Type B pancreatic cell (in vitro differentiated cells): ENCODE data around the gene PRR33. TPM values are rescaled to one million over a fixed set of nuclear protein-coding genes. Genes with fewer than 3 reads are reported as not detected.

Source experiments
- DNase-seq: peaks from one replicate; pipeline ENCODE4 v3.0.0; 2021; ENCODE audit warnings: mixed read lengths; ENCODE audit not compliant: unreplicated experiment; ENCODE audit errors: extremely low spot score
- H3K27ac Mint-ChIP-seq: 2 replicates; pipeline ENCODE4 v1.8.0; 2021; ENCODE audit warnings: mild to moderate bottlenecking, mixed read lengths
- H3K27me3 Mint-ChIP-seq: 2 replicates; pipeline ENCODE4 v1.8.0; 2021; ENCODE audit warnings: mixed read lengths
- H3K36me3 Mint-ChIP-seq: 2 replicates; pipeline ENCODE4 v1.8.0; 2021; ENCODE audit warnings: mixed read lengths
- H3K4me1 Mint-ChIP-seq: one replicate; pipeline ENCODE4 v1.8.0; 2021; ENCODE audit warnings: mixed read lengths; ENCODE audit not compliant: unreplicated experiment
- H3K4me3 Mint-ChIP-seq: 2 replicates; pipeline ENCODE4 v1.8.0; 2021; ENCODE audit warnings: mild to moderate bottlenecking, mixed read lengths
- H3K9me3 Mint-ChIP-seq: 2 replicates; pipeline ENCODE4 v1.8.0; 2021; ENCODE audit warnings: mixed read lengths
- total RNA-seq: library from RNA; stranded (reverse); gene quantifications from 2 replicates; pipeline ENCODE4 v1.2.1, GENCODE V29; 2021; ENCODE audit warnings: low replicate concordance
- TF ChIP-seq, protein P1 (sequence below): fragments of 200-600 bp; sonication (generic); conservative IDR thresholded peaks from 2 replicates; pipeline ENCODE4 v1.5.0; 2021; ENCODE audit warnings: antibody characterized with exemption, mild to moderate bottlenecking

Gene PRR33
- total RNA-seq, 1 donor from 2014 or later = not detected

DNA sequence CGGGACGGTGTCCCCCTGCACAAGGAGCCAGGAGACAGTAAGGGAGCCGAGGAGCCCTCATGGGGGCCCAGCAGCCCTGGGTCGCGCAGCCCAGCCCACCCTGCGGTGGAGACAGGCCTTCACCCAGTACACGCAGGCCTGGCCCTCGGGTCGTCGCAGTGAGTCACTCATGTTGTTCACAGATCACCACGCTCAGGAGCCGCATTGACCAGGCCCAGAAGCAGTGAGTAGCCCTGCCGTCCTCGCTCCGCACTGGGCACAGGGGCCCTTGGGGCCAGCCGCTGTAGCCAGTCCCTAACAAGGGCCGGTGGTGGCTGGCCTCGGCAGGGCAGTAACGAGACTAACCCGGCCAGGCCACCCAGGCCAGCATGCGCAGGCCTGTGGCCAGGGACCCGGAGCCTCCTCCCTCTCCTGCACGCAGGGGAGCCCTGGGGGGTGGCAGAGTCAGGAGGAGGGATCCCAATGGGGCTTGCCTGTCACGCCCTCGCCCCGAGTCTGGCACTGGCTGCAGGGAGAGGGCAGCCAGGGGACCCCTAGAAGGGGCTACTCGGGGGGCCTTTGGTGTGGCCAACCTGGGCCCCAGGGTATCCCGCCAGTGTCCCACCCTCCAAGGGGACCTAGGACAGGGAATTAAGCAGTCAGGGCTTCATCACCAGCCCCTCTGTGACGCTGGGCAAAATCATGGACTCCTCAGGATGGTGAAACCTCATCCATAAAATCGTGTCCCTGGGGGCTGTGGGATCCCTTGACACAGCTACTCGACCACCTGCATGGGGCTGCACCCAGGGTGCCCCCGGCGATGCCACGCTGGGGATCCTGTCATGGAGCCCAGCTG lies 45.3 kb upstream of the PRR33 start:
- Mint-ChIP-seq H3K4me3 (no peak overlapping the region), H3K9me3 (no peaks in the 10 kb centered on the region), H3K4me1 (peaks cover 19% of the 10 kb centered on the region), H3K27ac (no peak overlapping the region), H3K27me3 (no peaks in the 10 kb centered on the region), H3K36me3 (peaks cover 4% of the 10 kb centered on the region)
- TF ChIP-seq, protein P1, sequence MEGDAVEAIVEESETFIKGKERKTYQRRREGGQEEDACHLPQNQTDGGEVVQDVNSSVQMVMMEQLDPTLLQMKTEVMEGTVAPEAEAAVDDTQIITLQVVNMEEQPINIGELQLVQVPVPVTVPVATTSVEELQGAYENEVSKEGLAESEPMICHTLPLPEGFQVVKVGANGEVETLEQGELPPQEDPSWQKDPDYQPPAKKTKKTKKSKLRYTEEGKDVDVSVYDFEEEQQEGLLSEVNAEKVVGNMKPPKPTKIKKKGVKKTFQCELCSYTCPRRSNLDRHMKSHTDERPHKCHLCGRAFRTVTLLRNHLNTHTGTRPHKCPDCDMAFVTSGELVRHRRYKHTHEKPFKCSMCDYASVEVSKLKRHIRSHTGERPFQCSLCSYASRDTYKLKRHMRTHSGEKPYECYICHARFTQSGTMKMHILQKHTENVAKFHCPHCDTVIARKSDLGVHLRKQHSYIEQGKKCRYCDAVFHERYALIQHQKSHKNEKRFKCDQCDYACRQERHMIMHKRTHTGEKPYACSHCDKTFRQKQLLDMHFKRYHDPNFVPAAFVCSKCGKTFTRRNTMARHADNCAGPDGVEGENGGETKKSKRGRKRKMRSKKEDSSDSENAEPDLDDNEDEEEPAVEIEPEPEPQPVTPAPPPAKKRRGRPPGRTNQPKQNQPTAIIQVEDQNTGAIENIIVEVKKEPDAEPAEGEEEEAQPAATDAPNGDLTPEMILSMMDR = no peak
- peak; percentile 68 for DNase-seq

DNA sequence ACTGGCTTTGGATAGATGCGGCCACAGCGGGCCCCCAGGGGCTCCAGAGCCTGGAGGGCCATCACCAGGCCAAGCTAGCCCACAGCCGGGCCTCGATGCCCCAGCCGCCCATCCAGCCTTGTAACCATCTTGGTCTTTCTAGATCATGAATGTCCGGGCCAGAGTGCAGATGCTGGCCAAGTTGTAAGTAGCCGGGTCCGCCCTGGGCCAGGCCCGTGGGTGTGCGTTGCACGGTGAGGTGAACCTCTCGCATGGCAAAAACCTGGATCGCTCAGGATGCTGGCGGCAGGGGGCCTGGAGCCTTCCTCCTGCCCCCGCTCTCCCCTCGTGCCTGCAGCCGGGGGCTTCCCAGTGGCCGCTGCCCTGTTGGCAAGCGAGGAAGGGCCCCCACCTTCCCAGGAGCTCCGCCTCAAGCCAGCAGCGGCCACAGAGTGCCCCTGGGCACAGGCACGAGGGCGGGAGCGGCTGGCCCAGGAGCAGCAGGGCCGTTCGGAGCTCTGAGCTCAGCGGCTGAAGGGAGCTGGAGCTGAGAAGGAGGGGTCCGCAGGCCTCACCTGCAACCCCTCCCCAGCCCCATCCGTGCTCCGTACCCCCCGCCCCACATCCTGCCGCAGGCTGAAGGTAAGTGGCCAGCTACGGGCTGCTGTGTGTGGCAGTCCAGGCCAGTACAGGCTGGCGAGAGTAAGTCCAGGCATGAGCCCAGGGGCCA lies 44.5 kb upstream of the PRR33 start:
- peak; percentile 67 for DNase-seq
- Mint-ChIP-seq H3K4me3 (no peak overlapping the region), H3K9me3 (no peaks in the 10 kb centered on the region), H3K27me3 (no peaks in the 10 kb centered on the region), H3K4me1 (peaks cover 26% of the 10 kb centered on the region), H3K27ac (no peak overlapping the region), H3K36me3 (peaks cover 4% of the 10 kb centered on the region)
- TF ChIP-seq, protein P1 = no peak

DNA sequence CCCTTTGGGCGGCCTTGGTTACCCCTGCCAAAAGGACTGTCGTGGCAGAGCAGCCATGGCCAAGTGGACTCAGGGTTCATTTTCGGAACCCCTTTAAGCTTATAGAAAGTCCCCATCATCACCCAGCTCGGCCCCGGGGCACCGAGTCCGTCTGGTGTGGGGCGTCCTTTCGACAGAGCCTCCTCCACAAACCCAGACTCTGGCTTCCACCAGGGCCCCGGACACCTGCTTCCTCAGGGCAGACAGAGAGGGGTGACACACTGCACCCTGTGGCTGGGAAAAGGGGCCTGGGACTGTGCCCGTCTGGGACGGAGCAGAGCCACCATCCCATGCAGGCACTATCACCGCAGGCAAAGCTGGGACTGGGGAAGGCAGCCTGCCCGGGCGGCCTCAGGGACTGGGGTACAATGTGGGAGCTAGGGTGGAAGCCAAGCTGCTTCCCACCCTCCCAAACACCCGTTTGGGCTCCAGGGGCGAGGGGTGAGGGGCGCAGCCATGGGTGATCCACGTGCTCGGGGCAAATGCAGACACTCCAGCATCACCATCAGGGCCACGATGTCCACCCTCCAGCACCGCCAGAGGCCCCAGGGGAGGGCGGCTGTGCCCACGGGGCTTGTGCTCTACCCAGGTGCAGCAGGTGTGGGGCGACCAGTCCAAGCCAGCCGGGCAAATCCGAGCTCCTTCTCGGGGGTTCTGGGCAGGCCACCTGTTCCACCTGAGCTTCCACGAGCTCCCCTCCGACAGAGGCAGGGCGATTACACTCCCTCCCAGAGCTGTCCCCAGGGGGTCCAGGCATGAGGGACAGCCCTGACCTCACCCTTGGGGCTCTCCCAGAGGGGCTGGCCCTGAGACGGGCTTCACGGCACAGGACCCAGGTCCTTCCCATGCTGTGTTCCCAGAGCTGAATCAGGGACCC lies 43.7 kb upstream of the PRR33 start:
- TF ChIP-seq, protein P1 = no peak
- H3K4me1 Mint-ChIP-seq = peaks cover 25% of the 10 kb centered on the region
- no peak overlapping the region for H3K27ac Mint-ChIP-seq
- H3K9me3 Mint-ChIP-seq = no peaks in the 10 kb centered on the region
- H3K36me3 Mint-ChIP-seq = peaks cover 4% of the 10 kb centered on the region
- DNase-seq = no peak
- H3K4me3 Mint-ChIP-seq = no peak overlapping the region
- H3K27me3 Mint-ChIP-seq = no peaks in the 10 kb centered on the region

DNA sequence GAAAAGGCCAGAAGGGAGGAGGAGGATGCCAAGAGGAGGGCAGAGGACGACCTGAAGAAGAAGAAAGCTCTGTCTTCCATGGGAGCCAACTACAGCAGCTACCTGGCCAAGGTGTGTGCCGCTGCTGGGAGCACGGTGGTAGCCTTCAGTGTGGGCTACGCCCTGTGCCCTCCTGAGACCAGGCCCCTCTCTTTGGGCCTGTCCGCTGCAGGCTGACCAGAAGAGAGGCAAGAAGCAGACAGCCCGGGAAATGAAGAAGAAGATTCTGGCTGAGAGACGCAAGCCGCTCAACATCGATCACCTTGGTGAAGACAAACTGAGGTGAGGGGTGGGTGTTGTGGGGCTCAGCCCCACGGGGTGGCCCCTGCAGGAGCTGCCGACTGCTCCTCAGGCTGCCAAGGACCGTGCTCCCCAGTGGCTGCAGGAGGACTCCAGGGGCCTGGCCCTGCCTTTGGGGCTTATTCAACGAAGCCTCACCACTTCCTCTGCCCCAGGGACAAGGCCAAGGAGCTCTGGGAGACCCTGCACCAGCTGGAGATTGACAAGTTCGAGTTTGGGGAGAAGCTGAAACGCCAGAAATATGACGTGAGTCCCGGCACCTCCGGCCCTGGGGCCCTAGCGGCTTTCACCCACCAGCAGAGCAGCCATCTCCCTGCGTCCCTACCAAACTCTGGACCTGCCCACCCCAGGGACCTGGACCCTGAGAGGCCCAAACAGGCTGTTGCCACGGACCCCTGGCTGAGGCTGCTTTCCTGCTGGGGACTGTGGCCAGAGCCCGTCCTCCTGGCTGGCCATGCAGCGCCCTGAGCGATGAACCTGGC lies 42.9 kb upstream of the PRR33 start:
- Mint-ChIP-seq H3K9me3 (no peaks in the 10 kb centered on the region), H3K4me3 (no peak overlapping the region), H3K27me3 (no peaks in the 10 kb centered on the region), H3K4me1 (peaks cover 19% of the 10 kb centered on the region), H3K27ac (no peak overlapping the region), H3K36me3 (peaks cover 4% of the 10 kb centered on the region)
- TF ChIP-seq, protein P1 = no peak
- peak; percentile 67 for DNase-seq
